Muscle layer of duodenum (tissue), 2 donors: ENCODE results near the gene RHEB.
A peak's percentile ranks its signal among the peaks of the same experiment; 100 is the strongest.

Source experiments
- H3K27ac ChIP-seq: one replicate; pipeline ENCODE4 v1.7.0; 2013; ENCODE audit warnings: mild to moderate bottlenecking, low read length
- H3K27me3 ChIP-seq: one replicate; pipeline ENCODE4 v1.7.0; 2013; ENCODE audit warnings: low read depth, mild to moderate bottlenecking, control low read depth, low read length
- H3K36me3 ChIP-seq, 2 donors: one replicate each; pipeline ENCODE4 v1.7.0; 2013; ENCODE audit warnings: low read length in 2 of 2, control low read depth in 1 of 2, mild to moderate bottlenecking in 1 of 2; ENCODE audit not compliant: insufficient read depth in 2 of 2, control insufficient read depth in 1 of 2
- H3K4me1 ChIP-seq, 2 donors: one replicate each; pipeline ENCODE4 v1.7.0; 2013; ENCODE audit warnings: low read length in 2 of 2, mild to moderate bottlenecking in 2 of 2, control low read depth in 1 of 2, moderate library complexity in 1 of 2; ENCODE audit not compliant: insufficient read depth in 2 of 2, control insufficient read depth in 1 of 2
- H3K4me3 ChIP-seq, 2 donors: one replicate each; pipeline ENCODE4 v1.7.0; 2013; ENCODE audit warnings: low read length in 2 of 2, low read depth in 1 of 2, mild to moderate bottlenecking in 1 of 2
- H3K9me3 ChIP-seq, 2 donors: one replicate each; pipeline ENCODE4 v1.7.0; 2013; ENCODE audit warnings: low read length in 2 of 2, control low read depth in 1 of 2, mild to moderate bottlenecking in 1 of 2; ENCODE audit not compliant: control insufficient read depth in 1 of 2
- donor health status: healthy.

Gene RHEB

DNA sequence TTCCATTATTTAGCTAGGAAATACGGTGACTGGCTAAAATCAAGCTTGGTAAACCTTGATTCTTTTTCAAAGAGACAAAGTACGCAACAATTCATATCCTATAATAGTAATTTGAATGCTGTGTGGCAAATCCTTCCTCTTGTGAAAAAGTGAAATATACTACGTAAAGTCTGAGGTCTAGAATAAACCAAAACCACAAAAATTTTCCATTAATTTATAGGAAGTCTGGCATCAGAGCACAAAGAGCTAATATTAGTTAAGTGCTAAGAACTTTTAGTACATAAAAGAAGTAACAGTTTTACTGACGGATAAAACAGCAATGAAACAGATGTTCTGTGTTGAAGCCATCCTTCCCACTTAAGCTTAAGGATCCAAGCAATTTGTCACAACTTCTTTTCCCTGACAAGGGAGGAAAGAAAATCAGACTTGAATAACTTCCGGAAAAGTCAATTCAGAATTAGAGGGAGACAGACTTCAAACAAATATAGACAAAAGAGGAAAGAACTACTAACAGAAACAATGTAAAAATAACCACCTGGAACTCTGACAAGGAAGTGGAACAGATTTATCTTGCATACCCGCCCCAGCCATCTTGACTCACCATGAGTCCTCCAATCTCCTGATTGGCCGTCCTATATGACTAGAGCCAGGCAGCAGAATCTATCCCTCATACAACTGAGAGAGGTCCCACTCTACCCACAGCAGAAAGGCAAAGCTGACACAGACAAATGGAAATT is 34.6 kb downstream of the RHEB start:
- H3K27ac ChIP-seq = peak overlapping the region; percentile 48
- H3K4me1 ChIP-seq = peaks cover 0 to 45% of the 10 kb centered on the region in 2 donors
- no peaks in the 10 kb centered on the region for H3K9me3 ChIP-seq
- H3K27me3 ChIP-seq = no peaks in the 10 kb centered on the region
- peaks cover 32 to 65% of the 10 kb centered on the region in 2 donors for H3K36me3 ChIP-seq
- no peak overlapping the region for H3K4me3 ChIP-seq

DNA sequence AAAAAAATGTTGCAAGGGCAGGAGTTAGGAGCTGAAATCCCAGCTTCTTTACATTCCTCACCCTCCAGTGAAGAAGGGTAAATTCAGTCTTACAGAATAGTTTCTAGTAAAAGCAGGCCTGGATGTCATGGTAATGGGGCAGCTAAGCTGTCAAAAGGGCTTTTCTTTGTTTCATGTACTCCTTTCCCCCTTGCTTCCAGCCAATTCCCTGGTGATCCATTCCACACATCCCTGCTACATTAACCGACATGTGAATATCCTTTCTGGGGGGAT is 36.0 kb downstream of the RHEB start:
- Histone ChIP-seq H3K4me3 (no peak overlapping the region), H3K27ac (no peak overlapping the region), H3K4me1 (peaks cover 0 to 32% of the 10 kb centered on the region in 2 donors), H3K36me3 (peaks cover 24 to 58% of the 10 kb centered on the region in 2 donors), H3K27me3 (no peaks in the 10 kb centered on the region), H3K9me3 (no peaks in the 10 kb centered on the region)

DNA sequence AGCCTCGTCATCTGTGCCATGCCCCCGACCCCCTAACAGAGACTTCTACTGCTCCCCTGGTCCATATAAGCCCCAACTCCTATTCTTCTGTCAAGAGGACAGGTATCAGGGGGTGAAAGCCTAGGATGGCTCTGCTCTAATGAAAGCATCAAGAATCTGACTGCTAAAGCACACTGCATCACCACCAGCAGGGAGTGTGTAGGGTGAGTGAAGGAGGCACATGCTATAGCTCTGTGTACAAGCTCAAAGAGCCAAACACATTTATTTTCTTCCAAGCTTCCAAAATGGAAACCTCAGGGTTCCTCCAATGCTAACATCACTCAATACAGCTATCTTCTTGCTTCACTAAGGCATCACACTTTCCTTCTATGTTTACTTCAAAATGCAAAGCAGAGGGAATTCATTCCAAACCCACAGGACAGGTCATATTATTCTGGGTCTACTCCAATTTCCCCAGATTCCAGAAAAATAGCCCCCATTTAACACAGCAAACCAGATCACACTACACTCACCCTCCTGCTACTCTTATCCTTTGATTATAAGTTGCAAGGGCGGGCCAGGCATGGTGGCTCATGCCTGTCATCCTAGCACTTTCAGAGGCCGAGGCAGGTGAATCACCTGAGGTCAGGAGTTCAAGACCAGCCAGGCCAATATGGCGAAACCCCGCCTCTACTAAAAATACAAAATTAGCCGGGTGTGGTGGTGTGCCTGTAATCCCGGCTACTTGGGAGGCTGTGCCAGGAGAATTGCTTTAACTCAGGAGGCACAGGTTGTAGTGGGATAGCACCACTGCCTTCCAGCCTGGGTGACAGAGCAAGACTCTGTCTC is 36.6 kb downstream of the RHEB start:
- H3K27ac ChIP-seq = no peak overlapping the region
- no peaks in the 10 kb centered on the region for H3K9me3 ChIP-seq
- H3K27me3 ChIP-seq = no peaks in the 10 kb centered on the region
- H3K4me1 ChIP-seq = peaks cover 0 to 32% of the 10 kb centered on the region in 2 donors
- H3K36me3 ChIP-seq = peaks cover 24 to 55% of the 10 kb centered on the region in 2 donors
- no peak overlapping the region for H3K4me3 ChIP-seq

DNA sequence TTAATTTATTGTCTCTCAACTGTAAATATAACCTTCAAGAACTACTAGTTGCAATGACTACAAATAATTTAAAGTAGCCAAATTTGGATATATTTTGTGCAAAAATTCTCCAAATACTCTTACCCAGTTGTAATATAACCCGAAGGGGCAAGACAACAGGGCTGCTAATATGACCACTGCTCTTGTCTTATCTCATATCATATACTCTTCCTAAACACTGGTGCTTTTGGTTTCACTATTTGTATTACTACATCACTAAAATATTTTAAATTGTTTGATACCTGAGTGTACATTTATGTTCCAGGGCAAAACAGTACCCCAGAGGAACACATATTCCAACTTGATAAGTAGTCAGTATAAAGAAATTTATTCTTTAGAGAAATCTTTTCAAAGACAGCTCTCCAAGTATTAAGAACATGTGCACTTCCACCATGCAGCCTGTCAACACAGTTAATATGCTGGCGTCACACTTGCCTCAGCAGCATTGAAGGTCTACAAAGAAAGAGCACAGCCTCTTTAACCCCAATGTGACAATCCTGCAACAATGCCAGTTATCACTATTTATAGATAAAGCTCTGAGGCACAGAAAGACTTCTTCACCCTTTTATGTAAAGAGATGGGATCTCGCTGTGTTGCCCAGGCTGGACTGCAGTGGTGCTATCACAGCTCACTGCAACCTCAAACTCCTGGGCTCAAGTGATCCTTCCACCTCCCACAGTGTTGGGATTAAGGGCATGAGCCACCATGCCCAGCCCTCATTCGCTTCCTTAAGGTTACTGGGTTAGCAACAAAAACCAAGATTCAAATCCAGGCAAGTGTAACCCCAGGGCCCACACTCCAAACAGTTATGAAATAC is 37.8 kb downstream of the RHEB start:
- H3K4me3 ChIP-seq = no peak overlapping the region
- H3K27me3 ChIP-seq = no peaks in the 10 kb centered on the region
- H3K27ac ChIP-seq = no peak overlapping the region
- H3K4me1 ChIP-seq = peaks cover 0 to 24% of the 10 kb centered on the region in 2 donors
- H3K9me3 ChIP-seq = no peaks in the 10 kb centered on the region
- H3K36me3 ChIP-seq = peaks cover 20 to 49% of the 10 kb centered on the region in 2 donors

DNA sequence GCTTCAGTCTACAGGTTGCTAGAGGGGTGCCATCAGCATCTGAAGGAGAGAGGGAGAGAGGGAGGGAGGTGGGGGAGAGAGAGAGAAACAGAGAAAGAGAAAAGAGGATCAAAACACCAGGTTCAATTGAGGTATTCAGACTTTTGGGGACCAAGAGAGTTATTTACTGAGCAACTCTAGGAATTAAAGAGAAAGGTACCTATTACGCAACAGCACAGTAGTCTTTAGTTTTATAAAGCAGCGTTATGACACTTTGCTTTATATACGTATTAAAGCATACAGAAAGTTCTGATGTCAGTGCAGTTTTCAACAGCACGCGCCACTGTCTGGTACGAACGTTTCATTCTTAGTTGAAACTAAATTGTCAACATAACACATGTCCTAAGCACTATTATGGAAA is 41.8 kb downstream of the RHEB start:
- peaks cover 0 to 15% of the 10 kb centered on the region in 2 donors for H3K4me1 ChIP-seq
- peaks cover 17 to 19% of the 10 kb centered on the region in 2 donors for H3K36me3 ChIP-seq
- no peak overlapping the region for H3K4me3 ChIP-seq
- no peak overlapping the region for H3K27ac ChIP-seq
- no peaks in the 10 kb centered on the region for H3K27me3 ChIP-seq
- no peaks in the 10 kb centered on the region for H3K9me3 ChIP-seq

DNA sequence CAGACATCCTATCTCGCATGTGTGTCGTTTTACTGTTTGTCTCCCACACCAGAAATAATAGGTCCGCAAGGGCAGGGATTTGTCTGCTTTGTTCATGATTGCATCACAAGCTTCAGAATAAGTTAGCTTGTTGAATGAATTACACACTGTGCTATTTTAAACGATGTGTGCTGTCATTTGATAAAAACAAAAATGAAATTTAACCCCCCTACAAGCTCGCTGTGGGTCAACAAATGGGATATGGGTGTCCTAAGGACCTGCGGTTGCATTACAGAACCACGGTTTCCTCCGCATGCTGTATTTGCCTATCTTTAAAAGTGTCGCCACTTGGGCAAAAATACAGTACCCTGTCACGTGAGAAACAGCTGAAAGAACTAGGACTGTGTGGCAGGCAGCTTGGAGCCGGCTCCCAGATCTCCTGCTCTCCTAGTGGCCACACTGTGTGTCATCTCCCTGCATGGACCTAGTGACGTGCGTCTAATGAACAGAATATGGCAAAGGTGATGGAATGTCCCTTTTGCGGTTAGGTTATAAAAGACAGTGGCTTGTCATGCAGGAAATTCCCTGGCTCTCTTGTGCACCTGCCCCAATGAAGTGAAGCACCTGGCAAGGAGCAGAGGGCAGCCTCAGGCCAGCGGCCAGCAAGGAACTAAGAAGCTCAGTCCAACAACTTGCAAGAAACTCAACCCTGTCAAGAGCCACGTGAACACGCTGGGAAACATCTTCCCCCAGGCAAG is 46.9 kb downstream of the RHEB start:
- Histone ChIP-seq H3K36me3 (peaks cover 28 to 38% of the 10 kb centered on the region in 2 donors), H3K4me3 (no peak overlapping the region), H3K4me1 (peaks cover 0 to 17% of the 10 kb centered on the region in 2 donors), H3K9me3 (no peaks in the 10 kb centered on the region), H3K27me3 (no peaks in the 10 kb centered on the region), H3K27ac (no peak overlapping the region)

DNA sequence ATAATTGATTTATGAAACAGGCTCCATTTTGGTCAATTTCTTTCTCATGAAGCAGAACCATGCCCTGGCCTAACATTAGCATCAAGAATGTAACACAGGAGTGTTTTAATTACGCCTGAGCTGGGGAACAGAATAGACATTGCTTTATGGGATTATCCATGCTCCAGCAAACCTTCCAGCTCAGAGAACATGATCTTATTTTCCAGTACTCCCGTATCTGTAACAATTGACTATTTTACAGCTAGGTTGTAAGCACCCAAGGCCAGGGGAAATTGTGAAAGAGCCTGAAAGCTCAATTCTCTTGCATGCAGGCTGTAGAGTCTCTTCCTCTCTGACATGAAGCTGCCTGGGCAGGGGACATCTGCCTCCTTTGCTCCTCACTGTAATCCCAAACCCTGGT is 49.0 kb downstream of the RHEB start:
- H3K4me1 ChIP-seq = peaks cover 0 to 12% of the 10 kb centered on the region in 2 donors
- no peak overlapping the region for H3K27ac ChIP-seq
- no peak overlapping the region for H3K4me3 ChIP-seq
- peaks cover 41 to 47% of the 10 kb centered on the region in 2 donors for H3K36me3 ChIP-seq
- no peaks in the 10 kb centered on the region for H3K27me3 ChIP-seq
- H3K9me3 ChIP-seq = no peaks in the 10 kb centered on the region

DNA sequence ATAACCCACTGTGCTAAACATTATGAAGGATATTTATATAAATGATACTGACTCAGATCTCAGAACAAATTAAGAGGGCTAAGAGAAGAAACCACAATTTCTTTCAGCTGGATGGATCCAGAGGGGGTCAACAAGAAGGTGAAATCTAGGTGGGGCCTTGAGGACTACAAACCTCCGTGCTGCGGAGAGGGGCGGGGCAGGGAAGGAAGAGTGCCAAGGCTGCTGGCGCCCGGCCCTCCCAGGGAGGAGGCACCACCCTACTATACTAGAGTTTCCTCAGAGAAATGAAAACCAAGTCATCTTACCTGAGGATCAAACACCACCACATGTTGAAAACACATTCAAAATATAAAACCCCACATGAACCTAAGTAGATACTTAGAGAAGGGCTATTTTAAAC is 50.4 kb downstream of the RHEB start:
- Histone ChIP-seq H3K27ac (no peak overlapping the region), H3K4me1 (peaks cover 0 to 12% of the 10 kb centered on the region in 2 donors), H3K36me3 (peaks cover 47 to 61% of the 10 kb centered on the region in 2 donors), H3K4me3 (no peak overlapping the region), H3K9me3 (no peaks in the 10 kb centered on the region), H3K27me3 (no peaks in the 10 kb centered on the region)

DNA sequence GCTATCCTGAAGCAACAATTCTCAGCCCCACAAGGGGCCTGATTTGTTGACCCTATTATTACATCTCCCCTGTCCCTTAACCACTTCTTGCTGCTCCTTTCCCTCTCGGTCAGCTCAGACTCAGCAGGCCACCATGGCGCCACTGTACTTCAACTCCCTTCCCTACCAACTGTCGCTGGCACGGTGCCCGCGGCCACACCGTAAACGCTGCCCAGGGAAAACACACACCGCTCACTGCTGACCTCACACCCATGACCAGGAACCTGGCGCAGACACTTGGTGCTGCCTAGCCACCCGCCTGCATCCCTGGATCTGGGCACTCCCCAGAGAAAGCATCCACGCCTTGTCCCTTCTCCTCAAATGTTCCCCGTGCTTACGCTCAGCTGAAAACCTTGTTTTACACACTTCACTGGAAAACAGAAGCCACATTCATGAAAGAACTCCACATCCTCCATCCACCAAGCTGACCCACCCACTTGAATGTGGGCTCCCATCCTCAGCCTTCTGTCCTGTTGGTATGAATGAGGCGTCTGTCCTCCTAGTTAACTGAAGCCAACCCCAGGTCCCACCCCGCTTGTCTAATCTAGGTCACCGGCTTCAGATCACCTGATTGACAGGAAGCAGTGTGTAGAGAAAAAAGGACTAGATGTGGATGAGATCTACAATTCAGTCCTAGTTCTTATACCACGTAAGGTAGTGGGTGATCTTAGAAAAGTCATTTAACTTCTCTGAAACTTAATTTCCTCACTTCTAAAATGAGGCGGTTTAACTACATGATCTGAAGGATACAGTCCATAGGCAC is 51.3 kb downstream of the RHEB start:
- H3K4me1 ChIP-seq = peaks cover 0 to 12% of the 10 kb centered on the region in 2 donors
- peaks cover 48 to 62% of the 10 kb centered on the region in 2 donors for H3K36me3 ChIP-seq

DNA sequence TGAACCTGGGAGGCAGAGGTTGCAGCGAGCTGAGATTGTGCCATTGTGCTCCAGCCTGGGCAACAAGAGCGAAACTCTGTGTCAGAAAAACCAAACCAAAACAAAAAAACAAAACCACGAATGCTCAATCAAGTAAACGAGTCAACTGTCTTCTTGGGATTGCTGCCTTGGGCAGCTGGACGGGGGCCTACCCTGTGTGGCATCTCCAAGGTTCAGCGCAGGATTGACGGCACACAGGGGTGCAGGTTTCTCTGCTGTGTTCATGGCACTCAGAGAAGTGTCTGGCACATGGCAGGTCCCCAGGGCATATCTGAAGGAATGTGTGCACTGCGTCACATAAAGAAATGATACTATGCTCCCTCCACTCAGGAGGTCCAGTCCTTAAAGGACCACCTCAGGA is 54.5 kb downstream of the RHEB start:
- no peak overlapping the region for H3K4me3 ChIP-seq
- H3K27me3 ChIP-seq = no peaks in the 10 kb centered on the region
- H3K4me1 ChIP-seq = no peaks in the 10 kb centered on the region
- H3K36me3 ChIP-seq = peaks cover 41 to 52% of the 10 kb centered on the region in 2 donors
- no peak overlapping the region for H3K27ac ChIP-seq
- H3K9me3 ChIP-seq = peaks cover 5 to 7% of the 10 kb centered on the region in 2 donors

More for the DNA sequence above, 51.3 kb downstream of the RHEB start:
- H3K4me3 ChIP-seq = no peak overlapping the region
- H3K9me3 ChIP-seq = no peaks in the 10 kb centered on the region
- H3K27me3 ChIP-seq = no peaks in the 10 kb centered on the region
- H3K27ac ChIP-seq = no peak overlapping the region
